Activated naive CD4-positive, alpha-beta T cell treated with anti-CD3 and anti-CD28 coated beads for 36 hours (primary cell): ENCODE data around the gene PIANP. TPM values are rescaled to one million over a fixed set of nuclear protein-coding genes. Genes with fewer than 3 reads are reported as not detected.
"Not testable (repeated sequence)": the region's sequence is repeated elsewhere in the genome, so short reads cannot be mapped to it uniquely, and the experiment has no call there.

Source experiments
- CTCF ChIA-PET: fragments of 350-600 bp; sonication (Branson Sonifier 250); formaldehyde crosslinking; loops from one replicate; lab custom pipeline; 2021; ENCODE audit warnings: antibody characterized with exemption; lab: Charles Lee
- DNase-seq: peaks from one replicate; pipeline ENCODE4 v3.0.0-alpha.2; 2020
- H3K27ac Mint-ChIP-seq: one replicate; pipeline ENCODE4 v1.8.0; 2021; ENCODE audit warnings: mild to moderate bottlenecking, mixed read lengths
- H3K27me3 Mint-ChIP-seq: one replicate; pipeline ENCODE4 v1.8.0; 2021; ENCODE audit warnings: low read depth, mixed read lengths
- H3K36me3 Mint-ChIP-seq: one replicate; pipeline ENCODE4 v1.8.0; 2021; ENCODE audit warnings: low read depth, mixed read lengths
- H3K4me1 Mint-ChIP-seq: one replicate; pipeline ENCODE4 v1.8.0; 2021; ENCODE audit warnings: low read depth, mixed read lengths
- H3K4me3 Mint-ChIP-seq: one replicate; pipeline ENCODE4 v1.8.0; 2021; ENCODE audit warnings: mild to moderate bottlenecking, moderate library complexity, mixed read lengths
- H3K9me3 Mint-ChIP-seq: one replicate; pipeline ENCODE4 v1.8.0; 2021; ENCODE audit warnings: mixed read lengths
- intact Hi-C: fragments of 100-400 bp; cut with micrococcal nuclease; formaldehyde crosslinking; loops from one replicate; pipeline ENCODE4 v1.15.1; 2023
- total RNA-seq, 2 experiments: library from RNA; stranded (reverse); gene quantifications; one replicate each; pipeline ENCODE4 v1.2.3, GENCODE V29; 2021

The PIANP gene
- total RNA-seq, result under 1 TPM; 0.21 to 0.27 TPM

GRCh38 chr12:6700646-6701051 is at the start of gene PIANP:
TSS of gene PIANP (minus strand) at chr12:6700815. CDS start at chr12:6698061, 2,754 bp downstream.
- DNase-seq, result peak; percentile 56
- Mint-ChIP-seq H3K4me1 (peaks cover 8% of the 10 kb centered on the region), H3K36me3 (no peaks in the 10 kb centered on the region), H3K4me3 (peak within 1 kb of the TSS; percentile 65), H3K9me3 (no peaks in the 10 kb centered on the region), H3K27ac (no peak within 1 kb of the TSS), H3K27me3 (peaks cover 44% of the 10 kb centered on the region)
- CTCF ChIA-PET, result interaction anchor here (1.0 kb wide), 1 partner anchor 35 kb away, joined by 3 read pairs; no protein-coding TSS in a partner anchor
- intact Hi-C loops, result no loop called here

DNA sequence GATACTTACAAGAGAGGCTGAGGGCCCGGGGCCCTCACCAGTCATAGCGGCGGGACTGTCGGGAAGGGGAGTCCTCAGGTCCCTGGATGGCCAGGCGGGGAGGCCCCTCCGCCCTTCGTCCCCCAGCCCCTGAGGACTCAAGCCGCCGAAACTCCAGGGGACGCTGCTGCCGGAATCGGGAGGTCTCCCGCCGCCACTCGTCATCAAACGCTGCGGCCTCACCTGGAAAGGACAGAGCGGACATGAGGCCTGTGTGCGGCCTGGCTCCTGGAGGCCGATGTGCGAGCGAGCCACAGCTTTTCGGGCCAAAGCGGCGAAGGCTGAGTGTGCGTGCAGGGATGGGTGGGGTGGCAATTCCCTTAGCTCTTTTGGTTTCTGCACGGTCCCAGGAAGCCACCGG is 48.1 kb upstream of the PIANP start:
- Mint-ChIP-seq H3K36me3 (peaks cover 41% of the 10 kb centered on the region), H3K4me3 (no peak overlapping the region), H3K27ac (no peak overlapping the region)

GRCh38 chr12:6747216-6747615 is 46.6 kb upstream of the PIANP start:
- Mint-ChIP-seq H3K36me3 (peaks cover 41% of the 10 kb centered on the region), H3K4me1 (peaks cover 44% of the 10 kb centered on the region), H3K4me3 (no peak overlapping the region), H3K27me3 (no peaks in the 10 kb centered on the region), H3K27ac (peak overlapping the region; percentile 54), H3K9me3 (peaks cover 8% of the 10 kb centered on the region)
- CTCF ChIA-PET, result interaction anchor here (1.2 kb wide), 1 partner anchor 90 kb away, joined by 3 read pairs; no protein-coding TSS in a partner anchor
- DNase-seq, result no peak
- intact Hi-C loops, result no loop called here

More for the DNA sequence above, 48.1 kb upstream of the PIANP start:
- Mint-ChIP-seq H3K27me3 (no peaks in the 10 kb centered on the region), H3K9me3 (peaks cover 3% of the 10 kb centered on the region), H3K4me1 (peaks cover 36% of the 10 kb centered on the region)
- DNase-seq, result no peak
- CTCF ChIA-PET, result no interaction called here
- intact Hi-C loops, result no loop called here

GRCh38 chr12:6745741-6746525 is 45.3 kb upstream of the PIANP start:
- peaks cover 36% of the 10 kb centered on the region for H3K36me3 Mint-ChIP-seq
- intact Hi-C loops, result no loop called here
- peaks cover 38% of the 10 kb centered on the region for H3K4me1 Mint-ChIP-seq
- peak overlapping the region; percentile 90 for H3K27ac Mint-ChIP-seq
- no peaks in the 10 kb centered on the region for H3K27me3 Mint-ChIP-seq
- CTCF ChIA-PET, result interaction anchor here (0.7 to 3.9 kb wide), 3 partner anchors 8 to 91 kb away, joined by 3 to 22 read pairs (median 3); partner anchors contain the start of gene MLF2
- no peak overlapping the region for H3K4me3 Mint-ChIP-seq
- peak; percentile 72 for DNase-seq
- H3K9me3 Mint-ChIP-seq, result peaks cover 8% of the 10 kb centered on the region

- intact Hi-C loops, result loop anchor here (1.0 kb wide), 1 partner anchor 19 kb away; the partner anchor contains the start of gene COPS7A
These were observed 42.7 kb upstream of the PIANP start for GRCh38 chr12:6743300-6743699.

DNA sequence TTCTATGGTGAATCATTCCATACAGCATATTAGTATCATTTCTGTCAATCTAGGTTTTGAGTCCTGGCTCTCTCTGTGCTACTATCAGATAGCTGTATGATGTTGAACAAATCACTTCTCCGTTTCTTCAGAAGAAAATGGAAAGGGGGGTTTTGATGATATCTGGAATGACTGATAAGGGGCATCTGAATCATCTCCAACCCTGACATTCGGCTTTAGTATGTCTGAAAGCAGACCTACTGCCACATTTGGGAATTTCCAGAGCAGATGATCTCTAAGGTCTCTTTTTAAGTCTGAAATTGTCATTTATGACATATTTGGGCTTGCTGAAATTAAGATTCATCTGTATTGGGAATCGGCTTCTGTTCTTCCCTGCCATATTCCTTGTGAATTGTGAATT is 42.2 kb upstream of the PIANP start:
- CTCF ChIA-PET, result interaction anchor here (0.7 to 3.9 kb wide), 5 partner anchors 11 to 148 kb away, joined by 3 to 22 read pairs (median 3); partner anchors contain the start of genes COPS7A and MLF2
- Mint-ChIP-seq H3K27ac (peak overlapping the region; percentile 71), H3K4me1 (peaks cover 38% of the 10 kb centered on the region), H3K4me3 (no peak overlapping the region), H3K27me3 (no peaks in the 10 kb centered on the region), H3K36me3 (peaks cover 27% of the 10 kb centered on the region), H3K9me3 (peaks cover 8% of the 10 kb centered on the region)
- DNase-seq, result no peak
- intact Hi-C loops, result loop anchor here (1.0 kb wide), 1 partner anchor 19 kb away; the partner anchor contains the start of gene COPS7A

More at GRCh38 chr12:6743300-6743699, 42.7 kb upstream of the PIANP start:
- H3K4me1 Mint-ChIP-seq, result peaks cover 38% of the 10 kb centered on the region
- not testable (repeated sequence) for H3K9me3 Mint-ChIP-seq, H3K4me3 Mint-ChIP-seq, H3K27me3 Mint-ChIP-seq
- H3K27ac Mint-ChIP-seq, result peak overlapping the region; percentile 71
- CTCF ChIA-PET, result interaction anchor here (0.7 to 3.9 kb wide), 5 partner anchors 10 to 148 kb away, joined by 3 to 22 read pairs (median 3); partner anchors contain the start of genes COPS7A and MLF2
- peaks cover 31% of the 10 kb centered on the region for H3K36me3 Mint-ChIP-seq
- peak; percentile 57 for DNase-seq

DNA sequence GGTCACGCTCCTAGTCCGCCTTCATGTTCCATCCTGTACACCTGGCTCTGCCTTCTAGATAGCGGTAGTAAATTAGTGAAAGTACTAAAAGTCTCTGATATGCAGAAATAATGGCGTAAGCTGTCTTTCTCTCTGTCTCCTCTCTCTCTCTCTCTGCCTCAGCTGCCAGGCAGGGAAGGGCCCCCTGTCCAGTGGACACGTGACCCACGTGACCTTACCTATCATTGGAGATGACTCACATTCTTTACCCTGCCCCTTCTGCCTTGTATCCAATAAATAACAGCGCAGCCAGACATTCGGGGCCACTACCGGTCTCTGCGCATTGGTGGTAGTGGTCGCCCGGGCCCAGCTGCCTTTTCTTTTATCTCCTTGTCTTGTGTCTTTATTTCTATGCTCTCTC is 41.5 kb upstream of the PIANP start:
- peak overlapping the region; percentile 21 for H3K27ac Mint-ChIP-seq
- intact Hi-C loops, H3K27me3 Mint-ChIP-seq, DNase-seq, H3K9me3 Mint-ChIP-seq, H3K4me3 Mint-ChIP-seq: not testable (repeated sequence)
- H3K36me3 Mint-ChIP-seq, result peaks cover 22% of the 10 kb centered on the region
- H3K4me1 Mint-ChIP-seq, result peaks cover 37% of the 10 kb centered on the region
- CTCF ChIA-PET, result interaction anchor here (1.0 to 3.9 kb wide), 3 partner anchors 12 to 123 kb away, joined by 3 to 22 read pairs (median 4); partner anchors contain the start of genes COPS7A and MLF2

- Mint-ChIP-seq H3K9me3 (no peaks in the 10 kb centered on the region), H3K4me1 (peaks cover 6% of the 10 kb centered on the region), H3K36me3 (no peaks in the 10 kb centered on the region), H3K27ac (no peak overlapping the region), H3K27me3 (no peaks in the 10 kb centered on the region), H3K4me3 (no peak overlapping the region)
- intact Hi-C loops, result no loop called here
- DNase-seq, result no peak
- CTCF ChIA-PET, result interaction anchor here (0.6 to 2.7 kb wide), 5 partner anchors 16 to 89 kb away, joined by 3 to 11 read pairs (median 3); partner anchors contain the start of gene MLF2
These were observed 36.1 kb upstream of the PIANP start for GRCh38 chr12:6736754-6737153.

- no peak overlapping the region for H3K4me3 Mint-ChIP-seq
- CTCF ChIA-PET, result interaction anchor here (1.1 to 2.7 kb wide), 4 partner anchors 17 to 95 kb away, joined by 3 to 11 read pairs (median 4); partner anchors contain the start of gene MLF2
These were observed 35.0 kb upstream of the PIANP start for GRCh38 chr12:6735448-6736191.

DNA sequence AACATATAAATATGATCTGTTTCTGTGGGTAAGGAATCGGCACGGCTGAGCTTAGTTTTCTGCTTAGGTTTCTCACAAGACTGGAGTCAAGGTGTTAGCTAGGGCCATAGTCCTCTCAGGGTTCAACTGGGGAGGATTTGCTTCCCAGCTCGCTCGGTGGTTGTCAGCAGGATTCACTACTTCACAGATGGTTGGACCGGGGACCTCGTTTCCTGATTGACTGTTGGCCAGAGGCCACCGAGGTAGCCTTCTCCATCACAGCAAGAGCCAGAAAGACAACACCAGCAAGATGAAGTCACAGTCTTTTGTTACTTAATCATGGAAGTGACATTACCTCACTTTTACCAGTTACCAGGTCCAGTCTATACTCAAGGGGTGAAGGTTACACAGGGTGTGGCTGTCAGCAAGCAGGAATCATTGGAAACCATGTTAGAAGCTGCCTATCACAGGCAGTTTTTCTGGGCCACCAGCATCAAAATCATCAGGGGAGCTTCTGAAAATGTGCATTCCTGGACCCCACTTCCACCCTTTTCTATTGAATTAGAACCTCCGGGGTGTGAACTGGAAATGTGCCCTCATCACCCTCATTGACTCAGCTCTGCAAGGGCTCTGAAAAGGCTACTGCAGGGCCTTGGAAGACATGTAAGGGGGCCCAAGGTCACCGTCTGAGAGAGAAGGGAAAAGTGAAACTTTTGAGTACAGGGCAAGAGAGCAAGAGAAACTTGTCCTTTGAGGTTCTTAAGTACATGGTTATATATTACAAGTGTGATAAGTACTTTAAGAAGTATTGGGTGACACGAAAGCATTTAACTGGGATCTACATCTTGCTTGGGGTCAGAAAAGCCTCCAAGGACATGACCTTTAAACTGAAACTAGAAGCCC is 34.1 kb upstream of the PIANP start:
- intact Hi-C loops, result loop anchor here (1.0 kb wide), 2 partner anchors 45 to 91 kb away; no protein-coding TSS in a partner anchor
- no peak for DNase-seq
- Mint-ChIP-seq H3K4me3 (no peak overlapping the region), H3K9me3 (no peaks in the 10 kb centered on the region), H3K27ac (no peak overlapping the region), H3K27me3 (no peaks in the 10 kb centered on the region), H3K4me1 (peaks cover 6% of the 10 kb centered on the region), H3K36me3 (peaks cover 12% of the 10 kb centered on the region)
- CTCF ChIA-PET, result interaction anchor here (0.7 to 2.7 kb wide), 4 partner anchors 11 to 118 kb away, joined by 3 to 11 read pairs (median 4); partner anchors contain the start of genes COPS7A and MLF2

More at GRCh38 chr12:6735448-6736191, 35.0 kb upstream of the PIANP start:
- intact Hi-C loops, result loop anchor here (1.0 kb wide), 2 partner anchors 44 to 90 kb away; no protein-coding TSS in a partner anchor
- H3K27ac Mint-ChIP-seq, result peak overlapping the region; percentile 53
- DNase-seq, result peak; percentile 72
- H3K36me3 Mint-ChIP-seq, result peaks cover 7% of the 10 kb centered on the region
- no peaks in the 10 kb centered on the region for H3K9me3 Mint-ChIP-seq
- no peaks in the 10 kb centered on the region for H3K27me3 Mint-ChIP-seq
- H3K4me1 Mint-ChIP-seq, result peaks cover 6% of the 10 kb centered on the region

- intact Hi-C loops, result no loop called here
- Mint-ChIP-seq H3K9me3 (no peaks in the 10 kb centered on the region), H3K36me3 (peaks cover 29% of the 10 kb centered on the region), H3K27ac (no peak overlapping the region), H3K4me3 (no peak overlapping the region), H3K27me3 (no peaks in the 10 kb centered on the region), H3K4me1 (peaks cover 9% of the 10 kb centered on the region)
- CTCF ChIA-PET, result no interaction called here
- DNase-seq, result no peak
These were observed 29.6 kb upstream of the PIANP start for GRCh38 chr12:6730169-6730568.
